RWPE1 (cell line): Measurements from ENCODE around the gene GAGE12F.

Experiments used
- CTCF ChIA-PET: fragments of 350-600 bp; sonication (Branson Sonifier 250); formaldehyde crosslinking; extraction: SDS; loops from one replicate; lab custom pipeline; 2021; lab: Yijun Ruan, JAX
- POLR2A ChIA-PET: fragments of 400-600 bp; formaldehyde crosslinking; extraction: SDS; loops from one replicate; lab custom pipeline; 2020; ENCODE audit warnings: antibody characterized with exemption; ENCODE audit not compliant: low non-redundant PET; lab: Yijun Ruan, JAX
- DNase-seq: peaks from one replicate; pipeline ENCODE4 v3.0.0; 2012; ENCODE audit warnings: low spot score
- H3K27ac ChIP-seq: fragments of 450-650 bp; 2 replicates; pipeline ENCODE4 v1.5.1; 2017
- TF ChIP-seq, protein P1 (sequence below): fragments of 450-650 bp; conservative IDR thresholded peaks from 2 replicates; pipeline ENCODE4 v1.5.1; 2017; ENCODE audit warnings: low read depth, mild to moderate bottlenecking

Gene GAGE12F

DNA sequence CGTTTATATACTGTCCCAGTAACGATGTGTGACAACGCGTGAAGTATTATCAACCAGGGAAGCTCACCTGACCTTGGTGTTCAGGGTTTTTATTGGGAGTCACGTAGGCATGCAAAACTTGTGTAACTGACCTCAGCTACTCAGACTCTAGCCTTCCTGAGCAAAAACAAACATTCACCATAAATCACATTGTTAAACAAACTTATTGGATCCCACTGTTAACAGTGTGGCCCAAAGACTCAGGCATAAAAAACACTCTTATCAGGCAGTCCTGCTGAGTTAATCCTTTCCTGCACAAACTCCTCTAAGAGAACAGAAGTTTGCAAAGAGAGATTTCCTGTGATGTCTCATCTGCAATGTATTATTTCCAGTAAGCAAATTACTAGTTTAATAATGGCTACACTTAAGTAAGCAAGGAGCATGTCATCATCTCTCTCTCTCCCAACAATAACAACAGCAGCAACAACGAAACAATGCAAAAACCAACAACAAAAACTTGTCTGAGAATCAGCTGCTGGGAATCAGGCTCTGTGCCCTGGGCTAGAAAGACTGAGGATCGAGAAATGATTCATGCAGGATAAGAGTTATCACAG lies 50.2 kb downstream of the GAGE12F start:
- DNase-seq, result no peak
- ChIA-PET CTCF (no interaction called here), POLR2A (no interaction called here)
- TF ChIP-seq, protein P1, sequence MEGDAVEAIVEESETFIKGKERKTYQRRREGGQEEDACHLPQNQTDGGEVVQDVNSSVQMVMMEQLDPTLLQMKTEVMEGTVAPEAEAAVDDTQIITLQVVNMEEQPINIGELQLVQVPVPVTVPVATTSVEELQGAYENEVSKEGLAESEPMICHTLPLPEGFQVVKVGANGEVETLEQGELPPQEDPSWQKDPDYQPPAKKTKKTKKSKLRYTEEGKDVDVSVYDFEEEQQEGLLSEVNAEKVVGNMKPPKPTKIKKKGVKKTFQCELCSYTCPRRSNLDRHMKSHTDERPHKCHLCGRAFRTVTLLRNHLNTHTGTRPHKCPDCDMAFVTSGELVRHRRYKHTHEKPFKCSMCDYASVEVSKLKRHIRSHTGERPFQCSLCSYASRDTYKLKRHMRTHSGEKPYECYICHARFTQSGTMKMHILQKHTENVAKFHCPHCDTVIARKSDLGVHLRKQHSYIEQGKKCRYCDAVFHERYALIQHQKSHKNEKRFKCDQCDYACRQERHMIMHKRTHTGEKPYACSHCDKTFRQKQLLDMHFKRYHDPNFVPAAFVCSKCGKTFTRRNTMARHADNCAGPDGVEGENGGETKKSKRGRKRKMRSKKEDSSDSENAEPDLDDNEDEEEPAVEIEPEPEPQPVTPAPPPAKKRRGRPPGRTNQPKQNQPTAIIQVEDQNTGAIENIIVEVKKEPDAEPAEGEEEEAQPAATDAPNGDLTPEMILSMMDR, result no peak
- H3K27ac ChIP-seq, result no peak overlapping the region
